Effector CD8-positive, alpha-beta T cell (primary cell): ENCODE data around the gene ARHGAP8.

Source experiments
- DNase-seq: peaks from one replicate; lab custom pipeline; 2025; lab: John Stamatoyannopoulos, UW

Gene ARHGAP8

GRCh38 chr22:44802071-44802700 lies 49.8 kb downstream of the ARHGAP8 start:
- no peak for DNase-seq

GRCh38 chr22:44802956-44803355 lies 50.6 kb downstream of the ARHGAP8 start:
- no peak for DNase-seq

- DNase-seq: no peak
Observed at GRCh38 chr22:44804327-44804726, 52.0 kb downstream of the ARHGAP8 start.

GRCh38 chr22:44805711-44806110 lies 53.3 kb downstream of the ARHGAP8 start:
- no peak for DNase-seq

GRCh38 chr22:44807232-44807631 lies 54.9 kb downstream of the ARHGAP8 start:
- DNase-seq: no peak

- no peak for DNase-seq
Observed at GRCh38 chr22:44807915-44808690, 55.7 kb downstream of the ARHGAP8 start.

- no peak for DNase-seq
Observed at GRCh38 chr22:44809456-44809855, 57.1 kb downstream of the ARHGAP8 start.

GRCh38 chr22:44811141-44811540 lies 58.8 kb downstream of the ARHGAP8 start:
- no peak for DNase-seq

GRCh38 chr22:44813416-44813815 lies 61.0 kb downstream of the ARHGAP8 start:
- no peak for DNase-seq

GRCh38 chr22:44814266-44815098 lies 62.1 kb downstream of the ARHGAP8 start:
- DNase-seq: no peak

GRCh38 chr22:44815099-44816070 lies 63.0 kb downstream of the ARHGAP8 start:
- DNase-seq: no peak

GRCh38 chr22:44816141-44816540 lies 63.8 kb downstream of the ARHGAP8 start:
- no peak for DNase-seq

- DNase-seq: no peak
Observed at GRCh38 chr22:44818727-44819126, 66.4 kb downstream of the ARHGAP8 start.

- DNase-seq: no peak
Observed at GRCh38 chr22:44819966-44820631, 67.7 kb downstream of the ARHGAP8 start.

- DNase-seq: no peak
Observed at GRCh38 chr22:44821741-44822475, 69.5 kb downstream of the ARHGAP8 start.

GRCh38 chr22:44822534-44822933 lies 70.2 kb downstream of the ARHGAP8 start:
- no peak for DNase-seq

- DNase-seq: no peak
Observed at GRCh38 chr22:44823396-44823795, 71.0 kb downstream of the ARHGAP8 start.

GRCh38 chr22:44823806-44824205 lies 71.4 kb downstream of the ARHGAP8 start:
- no peak for DNase-seq

- no peak for DNase-seq
Observed at GRCh38 chr22:44824271-44824670, 71.9 kb downstream of the ARHGAP8 start.
